Measurements from ENCODE around the gene ARHGAP6. TPM values are rescaled to one million over a fixed set of nuclear protein-coding genes. Genes with fewer than 3 reads are reported as not detected.
A peak's percentile ranks its signal among the peaks of the same experiment; 100 is the strongest.

Gene ARHGAP6
- total and polyA plus RNA-seq, 9 of the 15 experiments (the other 6 are each of a cell fraction or from before 2014, with no cell fraction given) = 12.5 to 63.6 (median 41.8) TPM

DNA sequence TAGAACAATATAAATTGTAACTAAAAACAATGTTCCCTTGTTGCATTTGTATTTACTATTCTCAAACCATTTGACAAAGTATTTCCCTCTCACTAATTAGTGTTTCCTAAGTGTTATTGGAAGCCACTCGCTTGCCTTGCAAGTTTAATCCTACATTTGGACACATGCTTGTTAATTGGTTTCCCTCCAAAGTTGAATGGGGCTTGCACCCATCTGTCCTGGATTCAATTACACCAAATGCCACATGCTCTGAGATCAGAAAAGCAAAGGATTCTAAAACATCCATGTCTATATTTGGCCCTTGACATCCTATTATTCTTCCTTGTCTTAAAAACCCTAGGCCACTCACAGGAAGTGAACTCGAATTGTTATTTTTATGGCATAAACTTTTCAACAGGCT is 225.9 kb downstream of the ARHGAP6 start:
- DNase-seq (ENCODE audit: extremely low read depth in 1 of 4, low spot score in 3 of 4) (no peak), ATAC-seq (no peak), FAIRE-seq (no peak)
- Histone ChIP-seq H3K27ac (ENCODE audit: extremely low read depth, low read depth, low read length) (no peak overlapping the region), H3K9me1 (ENCODE audit: control insufficient read depth, insufficient read depth, low read length) (no peaks in the 10 kb centered on the region), H3K4me1 (replicated peaks in 1 of 2; ENCODE audit: control insufficient read depth in 2 of 2, insufficient read depth in 2 of 2, low read length in 2 of 2) (peaks cover 0 to 22% of the 10 kb centered on the region in 2 experiments; a peak in 2 of 5 replicates), H3K4me2 (ENCODE audit: insufficient read depth, low read length) (no peak overlapping the region), H3K36me3 (ENCODE audit: control insufficient read depth, insufficient read depth, low read length) (no peaks in the 10 kb centered on the region), H3K27me3 (ENCODE audit: control insufficient read depth in 2 of 2, insufficient read depth in 2 of 2, low read length in 2 of 2) (no peaks in the 10 kb centered on the region), H3K9ac (ENCODE audit: insufficient read depth in 1 of 2, low read depth in 2 of 2, low read length in 2 of 2) (no peak overlapping the region), H2AFZ (ENCODE audit: low read depth, low read length) (peak overlapping the region; percentile 47), H3K79me2 (ENCODE audit: control insufficient read depth, insufficient read depth, low read length) (no peaks in the 10 kb centered on the region), H3K4me3 (no peak overlapping the region), H3K9me3 (replicated peaks; ENCODE audit: control insufficient read depth, insufficient read depth, low read depth, low read length) (no peaks in the 10 kb centered on the region), H4K20me1 (replicated peaks; ENCODE audit: control insufficient read depth, insufficient read depth, low read length) (no peaks in the 10 kb centered on the region)
- ChIA-PET POLR2A (no interaction called here), CTCF (ENCODE audit: low intra/inter-chr PET ratio) (no interaction called here)
- in situ Hi-C loops (cut with MboI) (no loop called here), intact Hi-C loops (cut with micrococcal nuclease) (no loop called here)
- 60% methylated on average over 2 of the region's 2 CpGs for WGBS (ENCODE audit: insufficient coverage, low coverage, missing lambda C conversion rate)
- BruUV-seq (replicated peaks) = no TSS peak
- TF ChIP-seq, protein P1, sequence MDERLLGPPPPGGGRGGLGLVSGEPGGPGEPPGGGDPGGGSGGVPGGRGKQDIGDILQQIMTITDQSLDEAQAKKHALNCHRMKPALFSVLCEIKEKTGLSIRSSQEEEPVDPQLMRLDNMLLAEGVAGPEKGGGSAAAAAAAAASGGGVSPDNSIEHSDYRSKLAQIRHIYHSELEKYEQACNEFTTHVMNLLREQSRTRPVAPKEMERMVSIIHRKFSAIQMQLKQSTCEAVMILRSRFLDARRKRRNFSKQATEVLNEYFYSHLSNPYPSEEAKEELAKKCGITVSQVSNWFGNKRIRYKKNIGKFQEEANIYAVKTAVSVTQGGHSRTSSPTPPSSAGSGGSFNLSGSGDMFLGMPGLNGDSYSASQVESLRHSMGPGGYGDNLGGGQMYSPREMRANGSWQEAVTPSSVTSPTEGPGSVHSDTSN (CRISPR knock-in tag; IDR thresholded peaks at IDR 0.05; ENCODE audit: low read depth) = no peak
- TF ChIP-seq, protein P1 (tag; conservative IDR thresholded peaks at IDR 0.05; ENCODE audit: low read depth) = no peak
- TF ChIP-seq E2F1 (CRISPR knock-in tag; IDR thresholded peaks at IDR 0.05) = no peak
- TF ChIP-seq, protein P2, sequence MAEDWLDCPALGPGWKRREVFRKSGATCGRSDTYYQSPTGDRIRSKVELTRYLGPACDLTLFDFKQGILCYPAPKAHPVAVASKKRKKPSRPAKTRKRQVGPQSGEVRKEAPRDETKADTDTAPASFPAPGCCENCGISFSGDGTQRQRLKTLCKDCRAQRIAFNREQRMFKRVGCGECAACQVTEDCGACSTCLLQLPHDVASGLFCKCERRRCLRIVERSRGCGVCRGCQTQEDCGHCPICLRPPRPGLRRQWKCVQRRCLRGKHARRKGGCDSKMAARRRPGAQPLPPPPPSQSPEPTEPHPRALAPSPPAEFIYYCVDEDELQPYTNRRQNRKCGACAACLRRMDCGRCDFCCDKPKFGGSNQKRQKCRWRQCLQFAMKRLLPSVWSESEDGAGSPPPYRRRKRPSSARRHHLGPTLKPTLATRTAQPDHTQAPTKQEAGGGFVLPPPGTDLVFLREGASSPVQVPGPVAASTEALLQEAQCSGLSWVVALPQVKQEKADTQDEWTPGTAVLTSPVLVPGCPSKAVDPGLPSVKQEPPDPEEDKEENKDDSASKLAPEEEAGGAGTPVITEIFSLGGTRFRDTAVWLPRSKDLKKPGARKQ (CRISPR knock-in tag; IDR thresholded peaks at IDR 0.05) = no peak
- no peak for TF ChIP-seq ELK3 (CRISPR knock-in tag; IDR thresholded peaks at IDR 0.05)
- TF ChIP-seq ZNF644 (tag; IDR thresholded peaks at IDR 0.05; ENCODE audit: low read depth) = no peak
- TF ChIP-seq, protein P3, sequence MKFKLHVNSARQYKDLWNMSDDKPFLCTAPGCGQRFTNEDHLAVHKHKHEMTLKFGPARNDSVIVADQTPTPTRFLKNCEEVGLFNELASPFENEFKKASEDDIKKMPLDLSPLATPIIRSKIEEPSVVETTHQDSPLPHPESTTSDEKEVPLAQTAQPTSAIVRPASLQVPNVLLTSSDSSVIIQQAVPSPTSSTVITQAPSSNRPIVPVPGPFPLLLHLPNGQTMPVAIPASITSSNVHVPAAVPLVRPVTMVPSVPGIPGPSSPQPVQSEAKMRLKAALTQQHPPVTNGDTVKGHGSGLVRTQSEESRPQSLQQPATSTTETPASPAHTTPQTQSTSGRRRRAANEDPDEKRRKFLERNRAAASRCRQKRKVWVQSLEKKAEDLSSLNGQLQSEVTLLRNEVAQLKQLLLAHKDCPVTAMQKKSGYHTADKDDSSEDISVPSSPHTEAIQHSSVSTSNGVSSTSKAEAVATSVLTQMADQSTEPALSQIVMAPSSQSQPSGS (CRISPR knock-in tag; IDR thresholded peaks at IDR 0.05) = no peak
- no peak for TF ChIP-seq HNRNPLL (IDR thresholded peaks at IDR 0.05; ENCODE audit: low read depth, low read length, poor library complexity, severe bottlenecking)
- no peak for TF ChIP-seq ZFX (CRISPR knock-in tag; IDR thresholded peaks at IDR 0.05)
- TF ChIP-seq NR0B1 (IDR thresholded peaks at IDR 0.05; ENCODE audit: partially characterized antibody) = no peak
- TF ChIP-seq MAZ (CRISPR knock-in tag; conservative IDR thresholded peaks at IDR 0.05 in 1 of 2, IDR thresholded peaks at IDR 0.05 in 1 of 2) = no peak
- no peak for TF ChIP-seq SAP30 (IDR thresholded peaks at IDR 0.05; ENCODE audit: borderline replicate concordance, insufficient read depth, low read depth, low read length, poor library complexity, severe bottlenecking)
